Panc1 (cell line): ENCODE measurements around the gene FBXL16.

Experiments
- CTCF ChIP-seq: fragments of 450-650 bp; IDR thresholded peaks from 2 replicates; pipeline ENCODE4 v1.5.1; 2017; ENCODE audit warnings: mild to moderate bottlenecking
- POLR2AphosphoS5 ChIP-seq: IDR thresholded peaks from 2 replicates; pipeline ENCODE4 v1.6.1; 2012; ENCODE audit warnings: mild to moderate bottlenecking, low read depth, low read length, moderate library complexity
- REST ChIP-seq, 2 experiments: IDR thresholded peaks; 2 replicates each; pipeline ENCODE4 v1.6.1; 2011 to 2012; ENCODE audit warnings: low read depth in 2 of 2, control low read depth in 1 of 2, low read length in 1 of 2, mild to moderate bottlenecking in 1 of 2, moderate library complexity in 1 of 2; ENCODE audit not compliant: insufficient read depth in 1 of 2
- SIN3A ChIP-seq: IDR thresholded peaks from 2 replicates; pipeline ENCODE4 v1.6.1; 2012; ENCODE audit warnings: low read depth, mild to moderate bottlenecking, low read length, moderate library complexity, borderline replicate concordance; ENCODE audit not compliant: insufficient read depth
- TCF7L2 ChIP-seq: IDR thresholded peaks from 2 replicates; pipeline ENCODE4 v1.6.1; 2011; ENCODE audit warnings: mild to moderate bottlenecking, low read depth, low read length, inconsistent platforms

GRCh38 chr16:689175-689897 is 16.3 kb downstream of the FBXL16 start:
- no peak for TF ChIP-seq CTCF
- no peak for TF ChIP-seq REST (IDR thresholded peaks at IDR 0.05; ENCODE audit: insufficient read depth in 1 of 2, low read depth in 2 of 2, low read length in 1 of 2)
- TF ChIP-seq POLR2AphosphoS5 = no peak
- TF ChIP-seq SIN3A = no peak
- TF ChIP-seq TCF7L2 = no peak
